ENCODE results near the gene NHLRC2.

Gene NHLRC2

DNA sequence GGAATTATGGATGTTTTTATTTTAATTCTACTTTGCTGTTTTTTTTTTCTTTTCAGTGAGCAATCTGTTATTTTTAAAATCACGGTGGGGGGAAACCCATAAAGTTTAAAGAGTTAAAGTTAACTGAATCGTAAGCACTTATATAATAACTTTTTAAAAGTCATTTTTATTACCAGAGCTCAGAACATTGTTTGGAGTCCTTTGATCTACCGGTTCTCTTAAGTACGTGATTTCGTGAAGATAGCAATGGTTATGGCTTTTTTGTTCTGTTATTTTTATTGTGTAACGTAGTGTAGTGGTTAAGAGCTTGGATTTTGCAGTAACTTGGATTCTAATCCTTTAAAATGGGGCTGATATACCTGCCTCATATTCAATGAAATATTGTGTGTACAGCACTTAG lies 57.4 kb downstream of the NHLRC2 start:
- DNase-seq (ENCODE audit: low read depth): no peak

DNA sequence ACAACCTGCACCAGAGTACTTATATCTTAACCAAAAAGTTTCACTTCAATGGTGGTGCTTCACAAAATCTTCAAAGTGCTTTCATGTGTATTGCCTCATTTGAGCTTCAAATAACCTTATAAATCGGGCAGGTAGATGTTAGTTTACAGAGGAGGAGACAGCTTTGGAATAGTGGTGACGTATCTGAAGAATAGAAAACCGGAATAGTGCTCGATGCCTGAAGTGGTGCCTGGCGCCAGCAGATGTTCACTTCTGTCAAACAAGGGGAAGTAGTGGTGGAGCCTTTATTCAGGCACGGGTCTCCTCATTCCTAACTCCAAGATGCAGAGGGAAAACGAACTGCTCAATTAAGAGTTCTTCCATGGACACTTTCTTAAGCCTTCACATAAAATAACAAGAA lies 58.1 kb downstream of the NHLRC2 start:
- DNase-seq (ENCODE audit: low read depth): no peak

DNA sequence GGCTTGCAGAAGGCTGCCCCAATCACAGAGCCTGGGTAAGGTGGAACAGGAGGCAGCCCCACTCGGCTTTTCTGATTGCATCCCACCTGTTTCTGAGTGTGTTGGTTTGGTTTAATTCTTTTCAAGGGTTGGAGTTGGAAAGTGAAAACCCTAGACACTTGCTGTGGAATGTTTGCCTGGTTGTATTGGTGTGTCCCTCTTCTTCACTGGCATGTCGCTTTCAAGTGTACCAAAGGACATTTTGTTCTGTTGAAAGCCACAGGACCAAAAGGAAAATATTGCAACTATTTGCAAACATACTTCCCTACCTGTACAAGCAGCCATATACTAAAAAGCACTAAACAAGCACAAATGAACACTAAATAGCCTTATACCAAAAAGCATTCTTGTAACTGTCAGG lies 60.5 kb downstream of the NHLRC2 start:
- DNase-seq (ENCODE audit: low read depth): no peak

DNA sequence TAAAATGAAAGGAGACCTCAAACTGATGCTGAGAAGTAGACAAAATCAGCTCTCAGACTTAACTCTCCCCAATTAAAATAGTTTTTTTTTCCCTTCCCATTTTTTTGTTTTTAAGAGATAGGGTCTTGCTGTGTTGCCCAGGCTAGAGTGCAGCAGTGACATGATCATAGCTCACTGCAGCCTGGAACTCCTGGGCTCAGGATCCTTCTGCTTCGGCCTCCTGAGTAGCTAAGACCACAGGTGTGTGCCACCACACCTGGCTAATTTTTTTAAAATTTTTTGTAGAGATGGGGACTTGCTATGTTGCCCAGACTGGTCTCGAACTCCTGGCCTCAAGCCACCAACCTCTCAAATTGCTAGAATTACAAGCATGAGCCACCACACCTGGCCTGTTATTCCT lies 61.1 kb downstream of the NHLRC2 start:
- DNase-seq (ENCODE audit: low read depth): no peak

DNA sequence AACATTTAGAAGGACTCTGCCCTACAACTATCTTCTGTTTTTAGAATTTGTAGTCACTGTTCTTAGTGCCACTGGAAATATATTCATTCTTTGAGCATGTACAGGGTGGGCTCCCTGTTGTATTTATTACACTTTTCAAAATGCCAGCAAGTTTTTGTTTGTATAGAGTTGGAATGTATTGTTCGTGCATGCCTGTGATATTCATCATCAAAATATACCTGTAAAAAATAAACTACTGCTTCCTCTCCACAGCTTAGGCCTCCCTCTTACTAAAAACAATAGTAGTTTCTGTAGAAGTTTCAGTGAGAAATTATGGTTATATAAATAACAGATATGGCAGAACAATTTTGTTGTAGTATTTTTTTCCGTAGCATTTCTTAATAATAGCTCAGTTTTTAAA lies 61.6 kb downstream of the NHLRC2 start:
- DNase-seq (ENCODE audit: low read depth): no peak

DNA sequence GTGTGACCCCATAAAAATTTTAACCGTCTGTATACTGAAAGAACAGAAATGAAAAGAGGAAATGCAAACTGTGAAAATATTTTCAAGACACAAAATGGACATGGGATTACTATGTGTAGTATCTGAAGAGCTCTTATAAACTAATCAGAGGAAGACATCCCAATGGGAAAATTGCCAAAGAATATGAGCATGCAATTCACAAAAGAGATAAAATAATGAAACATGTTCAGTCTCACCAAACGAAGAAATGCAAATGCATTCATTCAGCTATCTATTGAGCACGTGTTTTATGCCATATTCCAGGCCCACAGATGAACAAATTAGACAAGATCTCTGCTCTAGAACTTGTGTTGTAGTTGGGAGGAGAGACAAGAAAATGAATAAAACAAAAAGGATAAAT lies 63.2 kb downstream of the NHLRC2 start:
- no peak for DNase-seq (ENCODE audit: low read depth)

DNA sequence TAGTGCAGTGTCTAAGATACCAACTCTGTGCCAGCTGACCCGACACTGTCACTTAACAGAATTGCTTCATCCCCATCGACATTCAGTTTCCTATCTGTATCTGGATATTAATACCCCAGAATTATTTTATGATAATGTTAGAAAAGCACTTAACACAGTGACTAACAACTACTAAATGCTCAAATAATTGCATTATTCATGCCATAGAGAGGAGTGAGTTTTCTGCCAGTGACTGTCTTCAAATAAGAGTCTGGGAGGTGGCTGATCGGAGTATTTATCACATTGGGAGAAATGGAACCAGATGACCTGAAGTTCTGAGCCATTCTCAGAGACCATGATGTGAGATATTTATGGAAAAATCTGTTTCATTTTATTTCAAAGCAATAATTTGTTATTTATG lies 65.7 kb downstream of the NHLRC2 start:
- DNase-seq (ENCODE audit: low read depth): no peak

DNA sequence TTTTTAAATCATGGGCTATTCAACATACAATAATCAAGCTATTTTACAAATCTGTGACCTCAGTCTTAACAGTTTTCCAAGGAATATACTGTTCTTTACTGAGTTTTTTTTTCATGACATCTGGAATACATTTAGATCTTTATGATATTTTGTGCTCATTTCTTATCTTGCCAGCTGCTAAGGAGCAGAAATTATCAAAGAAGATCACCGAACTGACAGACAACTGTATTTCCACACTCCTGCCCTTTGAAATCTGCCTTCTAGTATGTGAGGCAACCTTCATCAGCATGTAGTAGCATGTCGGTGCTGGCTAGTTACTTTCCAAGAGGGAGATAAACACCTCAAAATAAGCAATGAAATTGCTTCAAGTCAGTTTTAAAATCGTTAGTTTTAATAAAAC lies 66.4 kb downstream of the NHLRC2 start:
- DNase-seq (ENCODE audit: low read depth): no peak

DNA sequence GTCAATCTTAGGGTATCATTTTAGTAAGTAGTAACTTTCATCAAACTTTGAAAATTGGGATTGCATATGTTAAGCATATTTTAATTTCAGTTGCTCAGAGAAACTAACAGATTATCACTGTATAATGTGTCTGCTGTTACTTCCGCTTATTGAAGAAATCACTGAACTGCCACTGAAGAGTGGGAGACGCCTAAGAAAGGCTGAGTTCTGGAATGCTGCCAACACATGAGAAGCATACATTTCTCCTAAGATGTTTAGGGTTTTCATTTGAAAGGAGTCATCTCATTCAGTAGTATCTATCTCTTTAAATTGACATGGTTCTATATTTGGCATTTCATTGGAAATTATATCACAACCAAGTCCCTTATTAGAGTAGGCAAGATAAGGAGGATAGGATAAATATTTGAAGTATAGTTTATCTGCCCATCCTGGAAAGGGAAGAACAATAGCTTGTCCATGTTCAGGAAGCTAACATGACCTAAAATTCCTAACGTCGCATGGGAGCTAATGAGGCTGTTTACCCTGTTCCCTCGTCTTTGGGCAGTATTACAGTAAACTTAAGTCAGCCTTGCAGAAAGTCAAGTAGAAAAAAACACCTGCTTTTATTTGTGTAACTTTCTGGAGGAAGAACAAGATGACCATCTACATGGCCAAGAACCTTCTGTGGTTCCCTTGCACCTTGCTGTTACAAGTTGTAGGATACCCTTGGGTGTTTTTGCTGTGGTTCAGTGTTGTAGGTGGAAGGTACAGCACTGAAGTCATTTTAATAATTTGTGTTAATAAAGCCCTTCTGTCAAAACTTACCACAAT lies 67.3 kb downstream of the NHLRC2 start:
- DNase-seq (ENCODE audit: low read depth): no peak

DNA sequence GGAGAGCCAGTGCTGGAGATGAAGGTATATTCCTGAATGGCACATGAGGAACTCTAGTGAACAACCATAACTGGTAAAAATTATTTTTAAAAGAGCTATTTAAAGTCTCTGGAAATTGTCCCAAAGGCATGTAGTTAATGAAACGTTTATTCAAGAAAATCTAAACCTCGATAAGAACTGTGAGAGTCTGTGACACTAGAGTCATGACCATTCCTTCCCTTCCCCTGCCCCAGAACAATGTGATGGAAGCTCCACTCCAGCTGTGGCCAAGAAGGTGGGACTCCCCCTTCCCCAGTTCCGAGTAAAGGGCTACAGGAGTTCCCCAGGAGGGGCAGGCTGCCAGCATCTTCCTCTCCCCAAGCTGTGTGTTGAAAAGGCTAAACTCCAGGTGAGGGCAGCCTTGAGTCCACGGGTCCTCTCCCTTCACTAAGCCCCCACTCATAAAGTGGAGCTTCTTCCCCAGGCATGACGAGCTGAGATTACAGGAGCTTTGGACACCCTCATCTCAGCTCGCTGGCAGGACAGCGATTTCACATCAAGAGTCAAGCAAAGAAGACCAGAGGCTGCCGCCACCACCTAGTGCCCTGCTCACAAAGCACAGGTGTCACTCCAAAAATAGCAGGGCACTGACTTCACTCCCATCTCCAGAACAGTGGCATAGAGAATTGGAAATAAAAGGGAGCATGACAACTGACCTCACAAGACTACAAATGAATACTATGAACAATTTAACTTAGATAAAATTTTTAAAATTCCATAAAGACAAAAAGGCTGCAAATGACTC lies 68.5 kb downstream of the NHLRC2 start:
- no peak for DNase-seq (ENCODE audit: low read depth)

DNA sequence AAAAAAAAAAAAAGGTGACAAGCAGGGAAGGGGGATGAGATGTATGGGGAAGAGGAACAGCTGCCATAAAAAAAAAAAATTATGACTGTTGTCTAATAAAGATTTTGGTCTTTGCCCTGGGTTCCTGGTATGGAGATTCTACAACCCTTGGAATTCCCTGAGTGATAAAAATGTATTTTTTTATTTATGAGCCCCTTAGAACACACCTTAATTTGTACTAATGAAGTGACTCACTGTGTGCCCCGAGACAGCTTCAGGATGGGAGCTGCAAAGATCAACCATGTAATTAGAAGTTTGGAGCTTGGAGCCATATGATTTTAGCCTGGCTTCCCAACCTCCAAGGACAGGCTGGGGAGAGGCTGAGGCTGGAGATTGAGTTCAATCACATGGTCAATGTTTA lies 69.7 kb downstream of the NHLRC2 start:
- no peak for DNase-seq (ENCODE audit: low read depth)

DNA sequence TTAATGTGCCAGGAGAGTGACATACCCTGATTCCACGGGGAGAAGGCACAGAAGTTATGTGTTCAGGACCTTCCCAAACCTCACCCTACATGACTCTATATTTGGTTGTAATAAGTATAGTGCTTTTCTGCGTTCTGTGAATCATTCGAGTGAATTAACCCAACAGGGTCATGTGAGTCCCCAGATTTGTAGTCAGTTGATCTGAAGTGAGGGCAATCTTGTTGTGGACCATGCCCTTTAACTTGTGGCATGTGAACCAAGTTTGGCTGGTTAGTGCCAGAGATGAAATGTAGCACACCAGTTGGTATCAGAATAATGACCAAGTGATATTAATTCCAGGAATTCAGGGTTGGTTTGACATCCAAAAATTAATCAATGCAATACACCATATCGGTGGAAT lies 70.2 kb downstream of the NHLRC2 start:
- DNase-seq (ENCODE audit: low read depth): no peak

DNA sequence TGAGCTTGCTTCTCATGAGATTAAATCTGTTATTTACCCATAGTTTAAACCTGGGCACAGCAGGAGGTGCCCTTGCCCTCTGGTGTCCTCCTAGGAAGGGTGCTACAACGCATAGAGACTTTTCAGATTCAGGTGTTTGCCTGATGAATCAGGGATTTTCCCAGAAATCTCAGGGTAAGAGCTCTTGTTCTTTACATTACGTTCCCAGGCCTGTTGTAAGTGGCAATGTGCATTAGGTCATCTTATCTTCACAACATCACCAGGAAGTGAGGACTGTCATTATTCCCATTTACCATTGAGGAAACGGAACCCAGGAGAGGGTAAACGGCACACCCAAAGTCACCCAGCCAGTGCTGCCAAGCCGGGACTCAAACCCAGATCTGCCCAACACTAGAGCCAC lies 73.0 kb downstream of the NHLRC2 start:
- DNase-seq (ENCODE audit: low read depth): no peak

DNA sequence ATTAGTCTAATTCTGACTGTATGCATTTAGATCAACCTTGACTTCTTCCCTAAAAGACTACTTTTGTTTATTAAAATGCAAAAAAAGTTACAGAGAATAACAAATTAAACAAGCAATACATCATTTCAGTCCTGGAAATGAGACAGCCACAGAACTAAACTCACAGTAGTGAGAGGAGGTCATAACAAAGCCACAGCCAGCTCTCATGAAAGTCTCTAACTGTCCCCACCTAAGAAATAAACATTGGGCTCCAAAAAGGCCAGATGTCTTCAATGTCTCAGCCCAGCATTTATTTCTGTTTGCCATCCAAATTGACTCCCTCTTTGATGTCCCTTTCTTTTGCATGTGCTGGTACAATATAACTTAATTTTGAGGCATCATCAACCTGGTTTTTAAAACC lies 74.4 kb downstream of the NHLRC2 start:
- DNase-seq (ENCODE audit: low read depth): no peak

DNA sequence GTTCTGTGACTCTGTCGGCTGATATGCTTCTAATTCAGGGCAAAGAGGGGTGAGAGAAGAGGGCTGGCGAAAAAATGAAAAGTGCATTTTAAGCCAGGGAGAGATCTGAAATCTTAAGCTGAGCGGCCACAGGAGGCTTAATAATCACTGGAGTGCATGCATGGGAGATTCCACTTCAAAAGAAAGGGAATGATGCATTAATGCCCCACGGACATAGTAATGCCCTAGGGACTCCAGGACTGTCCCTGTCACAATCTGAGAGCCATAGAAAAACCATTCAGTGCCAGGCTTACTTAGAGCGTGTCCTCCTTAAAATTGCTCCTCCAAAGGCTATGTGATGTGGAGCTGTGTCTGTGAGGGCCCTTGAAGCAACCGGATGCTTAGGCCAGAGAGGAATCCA lies 75.1 kb downstream of the NHLRC2 start:
- no peak for DNase-seq (ENCODE audit: low read depth)

DNA sequence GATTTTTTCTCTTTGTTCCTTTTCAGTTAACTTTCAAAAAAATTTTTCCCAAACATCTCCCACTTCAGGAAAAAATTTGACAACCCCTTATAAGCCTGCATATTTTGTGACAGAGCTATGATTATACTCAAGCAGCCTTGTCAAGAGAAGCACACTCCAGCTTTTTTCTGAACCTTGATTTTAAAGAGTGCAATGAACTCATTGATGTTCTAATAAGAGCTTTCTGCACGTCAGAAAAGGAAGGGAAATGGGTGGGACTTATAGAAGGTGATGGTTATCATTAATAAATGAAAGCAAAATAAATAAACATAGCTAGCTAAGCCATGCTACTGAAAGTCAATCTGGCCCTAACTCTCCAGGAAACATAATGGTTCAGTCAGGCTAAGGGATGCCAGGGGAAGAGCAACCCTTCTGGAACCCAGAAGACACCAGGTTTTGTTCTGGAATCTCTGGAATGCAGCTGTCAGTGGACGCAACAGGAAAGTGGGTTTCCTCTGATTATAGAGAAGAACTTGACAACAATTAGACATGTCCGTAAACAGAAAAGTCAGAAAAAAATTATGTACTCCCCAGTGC lies 76.1 kb downstream of the NHLRC2 start:
- DNase-seq (ENCODE audit: low read depth): no peak

DNA sequence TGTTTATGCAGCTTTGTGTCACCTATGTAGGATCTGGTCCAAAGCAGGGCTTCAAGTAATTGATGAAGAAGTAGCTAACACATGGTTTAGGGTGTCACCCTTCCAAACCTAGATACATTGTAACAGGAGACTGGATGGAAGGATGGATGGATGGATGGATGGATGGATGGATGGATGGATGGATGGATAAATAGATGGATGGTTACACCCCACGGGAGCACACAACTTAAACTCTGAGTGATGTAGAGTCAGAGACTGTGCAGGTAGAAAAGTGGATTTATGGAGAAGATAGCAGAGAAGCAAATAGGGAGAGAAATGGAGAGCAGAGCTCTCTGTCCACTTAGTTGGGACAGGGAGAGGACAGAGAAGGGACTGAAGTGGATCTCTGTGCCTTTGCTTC lies 78.4 kb downstream of the NHLRC2 start:
- no peak for DNase-seq (ENCODE audit: low read depth)

DNA sequence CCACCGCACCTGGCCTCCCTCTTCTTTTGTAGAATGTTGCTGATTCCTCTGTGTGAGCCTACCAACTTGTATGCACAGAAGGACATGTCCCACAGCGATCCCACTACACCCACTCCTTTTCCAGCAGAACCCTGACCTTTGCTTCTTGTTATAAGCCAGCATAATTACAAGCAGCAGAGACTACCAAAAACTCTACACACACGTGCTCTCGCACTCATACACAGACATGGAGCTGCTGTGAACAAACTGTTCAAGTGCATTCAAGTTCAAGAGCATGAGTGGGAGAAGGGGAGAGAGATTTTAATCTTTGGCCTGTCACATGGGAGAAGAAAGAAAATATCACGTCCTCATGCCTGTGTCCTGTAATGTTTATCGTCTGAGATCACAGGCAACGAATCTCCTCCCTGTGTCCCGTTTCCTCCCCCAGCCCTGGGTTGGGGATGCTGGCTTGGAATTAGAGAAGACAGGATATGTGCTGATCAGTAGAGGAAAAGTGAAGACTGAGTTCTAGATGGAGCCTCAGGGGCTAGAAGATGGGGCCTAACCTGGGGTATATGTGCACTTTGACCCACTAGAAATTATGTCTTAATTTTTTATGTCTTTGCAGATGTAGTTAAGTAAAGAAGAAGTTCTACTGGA lies 79.6 kb downstream of the NHLRC2 start:
- no peak for DNase-seq (ENCODE audit: low read depth)

DNA sequence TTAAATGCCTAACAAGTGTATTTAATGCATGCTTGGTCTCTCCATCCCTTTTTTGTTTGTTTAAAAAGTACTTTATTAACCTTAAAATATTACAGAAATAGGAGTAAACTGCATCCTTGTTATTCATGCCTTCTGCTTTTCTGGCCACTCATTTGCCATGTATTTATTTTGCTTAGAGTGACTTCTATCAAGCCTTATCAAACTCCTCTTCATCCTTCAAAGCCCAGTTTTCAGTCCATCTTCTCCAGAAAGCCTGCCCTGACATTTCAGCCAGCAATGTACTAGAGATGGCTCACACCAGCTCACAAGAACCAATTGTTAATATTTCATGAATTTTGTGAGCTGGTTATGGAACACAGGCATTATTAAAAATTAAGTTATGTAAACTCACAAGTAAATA lies 82.8 kb downstream of the NHLRC2 start:
- DNase-seq (ENCODE audit: low read depth): no peak

DNA sequence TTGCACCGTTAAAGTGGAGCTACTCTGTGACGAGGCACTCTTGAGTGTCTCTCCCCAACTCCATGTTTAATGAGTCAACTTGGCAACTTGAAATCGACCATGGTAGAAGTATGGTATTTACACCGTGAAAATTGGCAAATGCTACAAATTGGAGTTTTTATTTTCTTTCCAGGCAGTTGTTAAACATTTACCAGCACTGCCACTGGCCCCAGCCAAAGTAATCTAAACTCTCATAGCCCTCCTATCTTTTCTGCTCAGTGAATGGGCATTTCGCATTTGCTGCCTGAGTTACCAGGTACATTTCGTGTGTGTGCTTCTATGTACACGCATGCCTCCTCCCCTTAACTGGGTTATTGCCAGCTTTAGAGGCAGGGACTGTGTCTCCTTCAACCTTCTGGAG lies 83.3 kb downstream of the NHLRC2 start:
- no peak for DNase-seq (ENCODE audit: low read depth)

DNA sequence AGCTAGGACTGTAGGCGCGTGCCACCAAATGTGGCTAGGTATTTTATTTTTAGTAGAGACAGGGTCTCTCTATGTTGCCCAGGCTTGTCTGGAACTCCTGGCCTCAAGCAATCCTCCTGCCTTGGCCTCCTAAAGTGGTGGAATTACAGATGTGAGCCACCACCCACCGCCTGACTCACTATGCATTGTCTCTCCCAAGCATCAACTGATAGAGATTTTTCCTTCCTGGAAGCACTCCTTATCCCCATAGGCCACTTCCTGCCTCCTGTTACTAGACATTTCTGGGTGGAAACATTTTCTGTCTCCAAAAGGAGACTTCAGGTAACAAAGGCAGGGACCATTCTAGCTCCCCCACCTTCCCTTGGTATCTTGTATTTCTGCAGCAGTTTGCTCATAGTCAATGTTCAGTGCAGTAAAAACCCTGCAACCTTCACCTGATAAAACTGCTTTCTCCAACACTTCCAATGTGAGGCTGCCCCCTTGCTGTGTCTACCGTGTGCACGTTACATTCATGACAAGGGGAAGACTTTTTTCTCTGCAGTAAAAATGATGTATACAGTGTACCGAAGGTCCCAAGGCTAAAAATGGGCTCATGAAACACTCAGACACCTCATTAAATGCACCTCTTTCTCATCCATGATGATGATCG lies 84.9 kb downstream of the NHLRC2 start:
- no peak for DNase-seq (ENCODE audit: low read depth)

DNA sequence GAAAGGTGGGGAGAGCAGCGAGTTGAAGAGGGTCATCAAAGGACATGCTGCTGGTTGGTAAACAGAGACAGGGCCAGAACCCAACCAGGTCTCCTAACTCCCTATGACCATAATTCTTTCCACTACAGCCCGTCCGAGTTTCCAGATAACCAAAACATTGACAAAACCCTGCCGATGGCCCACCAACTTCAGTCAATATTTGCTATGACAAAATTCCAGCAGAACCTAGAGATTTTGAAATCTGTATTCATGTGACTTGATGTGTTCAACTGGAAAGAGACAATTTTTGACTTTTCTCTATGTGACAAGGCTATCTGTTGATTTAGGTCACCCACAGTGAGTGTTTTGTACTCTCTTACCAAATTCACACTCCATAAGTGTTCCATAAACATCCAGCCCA lies 86.7 kb downstream of the NHLRC2 start:
- no peak for DNase-seq (ENCODE audit: low read depth)

All from EH (cell line).